Endometrial microvascular endothelial cells (primary cell): ENCODE results near the gene MID1. TPM values are rescaled to one million over a fixed set of nuclear protein-coding genes. Genes with fewer than 3 reads are reported as not detected.

Experiments
- in situ Hi-C: cut with HindIII; loops from 2 replicates; pipeline ENCODE4 v1.10.0; 2017; ENCODE audit warnings: low sequenced_read_pairs, low pct_unique_long_range_greater_than_20kb; ENCODE audit errors: inconsistent ontology term
- total RNA-seq: library from RNA; depleted of rRNA; stranded (reverse); fragments of >200 nt; gene quantifications from one replicate; pipeline ENCODE4 v1.2.3, GENCODE V29; 2015; ENCODE audit errors: inconsistent ontology term

The MID1 gene
- total RNA-seq, 1 donor from 2014 or later = 15.8 TPM

- in situ Hi-C loops = no loop called here
These were observed 145.9 kb downstream of the MID1 start for GRCh38 chrX:10474510-10474909.

GRCh38 chrX:10471418-10471817 lies 149.0 kb downstream of the MID1 start:
- in situ Hi-C loops = no loop called here

- in situ Hi-C loops = no loop called here
These were observed 150.4 kb downstream of the MID1 start for GRCh38 chrX:10470009-10470408.

GRCh38 chrX:10467793-10468192 lies 152.6 kb downstream of the MID1 start:
- in situ Hi-C loops = no loop called here

- in situ Hi-C loops = no loop called here
These were observed 155.1 kb downstream of the MID1 start for GRCh38 chrX:10465254-10465653.

- in situ Hi-C loops = no loop called here
These were observed 163.3 kb downstream of the MID1 start for GRCh38 chrX:10457092-10457491.

GRCh38 chrX:10453945-10454344 lies 166.4 kb downstream of the MID1 start:
- in situ Hi-C loops = no loop called here

GRCh38 chrX:10450959-10451355 lies 169.4 kb downstream of the MID1 start:
- in situ Hi-C loops = no loop called here

GRCh38 chrX:10450229-10450958 lies 170.0 kb downstream of the MID1 start:
- in situ Hi-C loops = no loop called here

GRCh38 chrX:10447564-10448214 lies 172.7 kb downstream of the MID1 start:
- in situ Hi-C loops = no loop called here

GRCh38 chrX:10444204-10444603 lies 176.2 kb downstream of the MID1 start:
- in situ Hi-C loops = no loop called here

GRCh38 chrX:10441464-10441863 lies 178.9 kb downstream of the MID1 start:
- in situ Hi-C loops = no loop called here

GRCh38 chrX:10433296-10433965 lies 187.0 kb downstream of the MID1 start:
- in situ Hi-C loops = no loop called here

GRCh38 chrX:10429908-10430307 lies 190.5 kb downstream of the MID1 start:
- in situ Hi-C loops = no loop called here

- in situ Hi-C loops = no loop called here
These were observed 193.1 kb downstream of the MID1 start for GRCh38 chrX:10427249-10427648.

GRCh38 chrX:10423716-10424115 lies 196.7 kb downstream of the MID1 start:
- in situ Hi-C loops = no loop called here

- in situ Hi-C loops = no loop called here
These were observed 200.3 kb downstream of the MID1 start for GRCh38 chrX:10420134-10420533.

- in situ Hi-C loops = no loop called here
These were observed 204.0 kb downstream of the MID1 start for GRCh38 chrX:10416424-10416823.

- in situ Hi-C loops = no loop called here
These were observed 204.9 kb downstream of the MID1 start for GRCh38 chrX:10415306-10416001.

- in situ Hi-C loops = no loop called here
These were observed 205.5 kb downstream of the MID1 start for GRCh38 chrX:10414862-10415261.
